Gastrocnemius medialis (tissue), 4 donors: ENCODE data around the gene TARS3.

Source experiments
- POLR2A ChIP-seq, 2 donors: fragments of 450-650 bp; IDR thresholded peaks; one replicate each; pipeline ENCODE4 v1.6.1; 2017; ENCODE audit warnings: antibody characterized with exemption in 2 of 2, mild to moderate bottlenecking in 2 of 2, moderate library complexity in 2 of 2
- TF ChIP-seq, protein P1 (sequence below), 5 experiments: fragments of 450-650 bp in 3 of 5; fragments of 200-600 bp in 2 of 5; sonication (generic) in 2 of 5; IDR thresholded peaks in 4 of 5; conservative IDR thresholded peaks in 1 of 5; 1 replicate in 4 of 5; 2 replicates in 1 of 5; pipeline ENCODE4 v1.5.1; 2016 to 2019; ENCODE audit warnings: antibody characterized with exemption in 5 of 5, mild to moderate bottlenecking in 3 of 5, moderate library complexity in 3 of 5

- TF ChIP-seq, protein P1, sequence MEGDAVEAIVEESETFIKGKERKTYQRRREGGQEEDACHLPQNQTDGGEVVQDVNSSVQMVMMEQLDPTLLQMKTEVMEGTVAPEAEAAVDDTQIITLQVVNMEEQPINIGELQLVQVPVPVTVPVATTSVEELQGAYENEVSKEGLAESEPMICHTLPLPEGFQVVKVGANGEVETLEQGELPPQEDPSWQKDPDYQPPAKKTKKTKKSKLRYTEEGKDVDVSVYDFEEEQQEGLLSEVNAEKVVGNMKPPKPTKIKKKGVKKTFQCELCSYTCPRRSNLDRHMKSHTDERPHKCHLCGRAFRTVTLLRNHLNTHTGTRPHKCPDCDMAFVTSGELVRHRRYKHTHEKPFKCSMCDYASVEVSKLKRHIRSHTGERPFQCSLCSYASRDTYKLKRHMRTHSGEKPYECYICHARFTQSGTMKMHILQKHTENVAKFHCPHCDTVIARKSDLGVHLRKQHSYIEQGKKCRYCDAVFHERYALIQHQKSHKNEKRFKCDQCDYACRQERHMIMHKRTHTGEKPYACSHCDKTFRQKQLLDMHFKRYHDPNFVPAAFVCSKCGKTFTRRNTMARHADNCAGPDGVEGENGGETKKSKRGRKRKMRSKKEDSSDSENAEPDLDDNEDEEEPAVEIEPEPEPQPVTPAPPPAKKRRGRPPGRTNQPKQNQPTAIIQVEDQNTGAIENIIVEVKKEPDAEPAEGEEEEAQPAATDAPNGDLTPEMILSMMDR (IDR thresholded peaks at IDR 0.05 in 4 of 5, conservative IDR thresholded peaks at IDR 0.05 in 1 of 5) = no peak
- no peak for TF ChIP-seq POLR2A (IDR thresholded peaks at IDR 0.05)
Measured at GRCh38 chr15:101647251-101647650, 77.0 kb downstream of the TARS3 start.
